GM04503 (cell line): ENCODE data around the gene SLC22A5.
A peak's percentile ranks its signal among the peaks of the same experiment; 100 is the strongest.

ENCODE experiments used
- DNase-seq: peaks from one replicate; pipeline ENCODE4 v3.0.0-alpha.2; 2012; ENCODE audit warnings: low read depth

The SLC22A5 gene

GRCh38 chr5:132369474-132370180, at the start of gene SLC22A5:
Gene SLC22A5 (plus strand): TSS chr5:132369710. CDS start chr5:132369973, 263 bp downstream.
- no peak for DNase-seq

- DNase-seq: no peak
Observed at GRCh38 chr5:132319975-132320374, 49.5 kb upstream of the SLC22A5 start.

GRCh38 chr5:132321109-132321721, 48.3 kb upstream of the SLC22A5 start:
- DNase-seq: no peak

- no peak for DNase-seq
Observed at GRCh38 chr5:132322266-132322665, 47.2 kb upstream of the SLC22A5 start.

GRCh38 chr5:132323202-132323601, 46.3 kb upstream of the SLC22A5 start:
- no peak for DNase-seq

- DNase-seq: no peak
Observed at GRCh38 chr5:132325691-132326090, 43.8 kb upstream of the SLC22A5 start.

- peak; percentile 21 for DNase-seq
Observed at GRCh38 chr5:132327252-132327955, 42.1 kb upstream of the SLC22A5 start.

- no peak for DNase-seq
Observed at GRCh38 chr5:132334812-132335211, 34.7 kb upstream of the SLC22A5 start.

- no peak for DNase-seq
Observed at GRCh38 chr5:132335402-132335801, 34.1 kb upstream of the SLC22A5 start.

- DNase-seq: no peak
Observed at GRCh38 chr5:132339502-132339901, 30.0 kb upstream of the SLC22A5 start.

GRCh38 chr5:132342291-132343180, 27.0 kb upstream of the SLC22A5 start:
- DNase-seq: no peak

- no peak for DNase-seq
Observed at GRCh38 chr5:132344775-132345514, 24.6 kb upstream of the SLC22A5 start.

GRCh38 chr5:132353486-132353995, 16.0 kb upstream of the SLC22A5 start:
- no peak for DNase-seq

- DNase-seq: no peak
Observed at GRCh38 chr5:132354381-132355139, 14.9 kb upstream of the SLC22A5 start.

GRCh38 chr5:132355140-132355765, 14.3 kb upstream of the SLC22A5 start:
- no peak for DNase-seq

- no peak for DNase-seq
Observed at GRCh38 chr5:132358775-132359174, 10.7 kb upstream of the SLC22A5 start.

GRCh38 chr5:132362086-132362485, 7.4 kb upstream of the SLC22A5 start:
- no peak for DNase-seq

- peak; percentile 55 for DNase-seq
Observed at GRCh38 chr5:132363431-132364112, 5.9 kb upstream of the SLC22A5 start.

GRCh38 chr5:132364319-132364718, 5.2 kb upstream of the SLC22A5 start:
- DNase-seq: peak; percentile 70
